Spleen (tissue), 7 donors: ENCODE data around the gene BLM.
"Not testable (repeated sequence)": the region's sequence is repeated elsewhere in the genome, so short reads cannot be mapped to it uniquely, and the experiment has no call there.

Experiments
- POLR2A ChIP-seq, 3 donors: fragments of 450-650 bp; IDR thresholded peaks; one replicate each; pipeline ENCODE4 v1.5.1; 2017; ENCODE audit warnings: antibody characterized with exemption in 3 of 3, mild to moderate bottlenecking in 1 of 3
- TF ChIP-seq, protein P1 (sequence below), 11 experiments: fragments of 200-600 bp in 7 of 11; fragments of 450-650 bp in 4 of 11; sonication (generic) in 4 of 11; IDR thresholded peaks in 8 of 11; conservative IDR thresholded peaks in 3 of 11; 1 replicate in 7 of 11; 2 replicates in 4 of 11; pipeline versions ENCODE4 v1.4.0 to v1.8.0; 2016 to 2021; ENCODE audit warnings: antibody characterized with exemption in 11 of 11, inconsistent platforms in 4 of 11, mild to moderate bottlenecking in 1 of 11
- donor health status: DM: no; HTN: no; CAD: no; lungs with moderate emphysema.
- donor health status: DM: no; HTN: no; CAD: no.
- donor health status: DM: no; HTN: no; CAD: no.

DNA sequence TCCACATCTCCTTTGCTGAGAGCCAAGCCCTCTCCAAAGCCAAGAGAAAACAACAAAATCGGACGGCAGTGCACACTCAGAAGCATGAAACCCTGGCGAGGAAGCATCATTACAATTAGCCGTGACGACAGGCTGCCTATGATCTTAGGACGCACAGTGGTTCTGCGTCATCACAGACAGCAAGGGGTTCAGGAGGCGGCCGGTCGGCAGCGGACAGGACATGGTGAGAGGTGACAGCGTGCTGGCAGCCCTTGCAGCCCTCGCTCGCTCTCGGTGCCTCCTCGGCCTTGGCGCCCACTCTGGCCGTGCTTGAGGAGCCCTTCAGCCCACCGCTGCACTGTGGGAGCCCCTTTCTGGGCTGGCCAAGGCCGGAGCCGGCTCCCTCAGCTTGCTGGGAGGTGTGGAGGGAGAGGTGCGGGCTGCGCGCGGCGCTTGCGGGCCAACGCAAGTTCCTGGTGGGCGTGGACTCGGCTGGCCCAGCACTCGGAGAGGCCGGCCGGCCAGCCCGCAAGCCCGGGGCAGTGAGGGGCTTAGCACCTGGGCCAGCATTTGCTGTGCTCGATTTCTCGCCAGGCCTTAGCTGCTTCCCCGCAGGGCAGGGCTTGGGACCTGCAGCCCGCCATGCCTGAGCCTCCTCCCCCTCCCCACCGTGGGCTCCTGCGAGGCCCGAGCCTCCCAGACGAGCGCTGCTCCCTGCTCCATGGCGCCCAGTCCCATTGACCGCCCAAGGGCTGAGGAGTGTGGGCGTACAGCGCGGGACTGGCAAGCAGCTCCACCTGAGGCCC, 108.2 kb downstream of the BLM start:
- TF ChIP-seq, protein P1, sequence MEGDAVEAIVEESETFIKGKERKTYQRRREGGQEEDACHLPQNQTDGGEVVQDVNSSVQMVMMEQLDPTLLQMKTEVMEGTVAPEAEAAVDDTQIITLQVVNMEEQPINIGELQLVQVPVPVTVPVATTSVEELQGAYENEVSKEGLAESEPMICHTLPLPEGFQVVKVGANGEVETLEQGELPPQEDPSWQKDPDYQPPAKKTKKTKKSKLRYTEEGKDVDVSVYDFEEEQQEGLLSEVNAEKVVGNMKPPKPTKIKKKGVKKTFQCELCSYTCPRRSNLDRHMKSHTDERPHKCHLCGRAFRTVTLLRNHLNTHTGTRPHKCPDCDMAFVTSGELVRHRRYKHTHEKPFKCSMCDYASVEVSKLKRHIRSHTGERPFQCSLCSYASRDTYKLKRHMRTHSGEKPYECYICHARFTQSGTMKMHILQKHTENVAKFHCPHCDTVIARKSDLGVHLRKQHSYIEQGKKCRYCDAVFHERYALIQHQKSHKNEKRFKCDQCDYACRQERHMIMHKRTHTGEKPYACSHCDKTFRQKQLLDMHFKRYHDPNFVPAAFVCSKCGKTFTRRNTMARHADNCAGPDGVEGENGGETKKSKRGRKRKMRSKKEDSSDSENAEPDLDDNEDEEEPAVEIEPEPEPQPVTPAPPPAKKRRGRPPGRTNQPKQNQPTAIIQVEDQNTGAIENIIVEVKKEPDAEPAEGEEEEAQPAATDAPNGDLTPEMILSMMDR (IDR thresholded peaks at IDR 0.05 in 8 of 11, conservative IDR thresholded peaks at IDR 0.05 in 3 of 11): not testable (repeated sequence)
- TF ChIP-seq POLR2A (IDR thresholded peaks at IDR 0.05): not testable (repeated sequence)
